ENCODE data around the gene TTF2.

DNA sequence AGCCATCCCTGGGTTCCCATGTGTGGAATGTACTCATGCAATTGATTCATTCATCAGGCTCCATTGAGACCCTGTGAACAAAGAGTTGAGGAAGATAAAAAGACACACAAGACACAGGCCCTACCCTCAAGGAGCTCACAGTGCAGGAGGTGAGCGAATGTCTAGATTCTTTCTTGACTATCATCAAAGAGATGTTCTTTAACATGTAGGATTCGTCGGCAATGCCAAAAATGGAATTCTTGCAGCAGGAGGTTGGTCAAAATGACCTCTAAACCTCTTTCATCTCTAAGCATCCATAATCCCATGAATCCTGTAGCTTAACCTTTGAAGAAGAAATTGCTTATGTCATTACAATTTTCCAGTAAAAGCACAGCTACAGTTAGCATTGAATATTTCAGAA is 27.9 kb upstream of the TTF2 start:
- TF ChIP-seq EZH2phosphoT487 (IDR thresholded peaks at IDR 0.05) (no peak), EZH2 (IDR thresholded peaks at IDR 0.05) (no peak)
